ENCODE data around the gene CFAP46. TPM values are rescaled to one million over a fixed set of nuclear protein-coding genes. Genes with fewer than 3 reads are reported as not detected.

The CFAP46 gene
- total RNA-seq, 1 donor from 2014 or later = 3.7 TPM

DNA sequence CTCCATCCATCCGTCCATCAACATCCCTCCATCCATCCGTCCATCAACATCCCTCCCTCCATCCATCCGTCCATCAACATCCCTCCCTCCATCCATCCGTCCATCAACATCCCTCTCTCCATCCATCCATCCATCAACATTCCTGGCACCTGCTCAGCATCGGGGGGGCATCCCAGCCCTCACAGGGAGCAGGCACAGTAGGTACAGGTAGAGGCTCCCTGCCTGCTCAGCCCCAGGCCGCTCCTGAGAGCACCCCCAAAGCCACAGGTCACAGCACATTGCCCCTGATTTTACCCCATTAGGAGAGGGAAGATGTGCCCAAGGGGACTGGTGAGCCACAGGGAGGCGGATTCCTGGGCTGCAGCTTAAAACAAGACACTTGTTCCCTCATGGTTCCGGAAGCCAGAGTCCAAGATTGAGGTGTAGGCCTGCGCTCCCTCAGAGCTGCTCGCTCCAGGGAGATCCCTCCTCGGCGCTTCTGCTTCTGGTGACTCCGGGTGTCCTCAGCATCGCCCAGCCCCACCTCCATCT is 21.1 kb upstream of the CFAP46 start:
- Mint-ChIP-seq H3K27ac (no peak overlapping the region), H3K4me3 (peak overlapping the region; percentile 53), H3K36me3 (ENCODE audit: low read depth) (no peaks in the 10 kb centered on the region), H3K4me1 (peaks cover 20% of the 10 kb centered on the region), H3K27me3 (peaks cover 18% of the 10 kb centered on the region), H3K9me3 (no peaks in the 10 kb centered on the region)
- DNase-seq = no peak
- TF ChIP-seq, protein P1, sequence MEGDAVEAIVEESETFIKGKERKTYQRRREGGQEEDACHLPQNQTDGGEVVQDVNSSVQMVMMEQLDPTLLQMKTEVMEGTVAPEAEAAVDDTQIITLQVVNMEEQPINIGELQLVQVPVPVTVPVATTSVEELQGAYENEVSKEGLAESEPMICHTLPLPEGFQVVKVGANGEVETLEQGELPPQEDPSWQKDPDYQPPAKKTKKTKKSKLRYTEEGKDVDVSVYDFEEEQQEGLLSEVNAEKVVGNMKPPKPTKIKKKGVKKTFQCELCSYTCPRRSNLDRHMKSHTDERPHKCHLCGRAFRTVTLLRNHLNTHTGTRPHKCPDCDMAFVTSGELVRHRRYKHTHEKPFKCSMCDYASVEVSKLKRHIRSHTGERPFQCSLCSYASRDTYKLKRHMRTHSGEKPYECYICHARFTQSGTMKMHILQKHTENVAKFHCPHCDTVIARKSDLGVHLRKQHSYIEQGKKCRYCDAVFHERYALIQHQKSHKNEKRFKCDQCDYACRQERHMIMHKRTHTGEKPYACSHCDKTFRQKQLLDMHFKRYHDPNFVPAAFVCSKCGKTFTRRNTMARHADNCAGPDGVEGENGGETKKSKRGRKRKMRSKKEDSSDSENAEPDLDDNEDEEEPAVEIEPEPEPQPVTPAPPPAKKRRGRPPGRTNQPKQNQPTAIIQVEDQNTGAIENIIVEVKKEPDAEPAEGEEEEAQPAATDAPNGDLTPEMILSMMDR (IDR thresholded peaks at IDR 0.05) = no peak
- POLR2A ChIA-PET = no interaction called here
- ATAC-seq (ENCODE audit: low read depth) = no peak
- intact Hi-C loops (cut with micrococcal nuclease) = no loop called here
- CTCF ChIA-PET = no interaction called here

DNA sequence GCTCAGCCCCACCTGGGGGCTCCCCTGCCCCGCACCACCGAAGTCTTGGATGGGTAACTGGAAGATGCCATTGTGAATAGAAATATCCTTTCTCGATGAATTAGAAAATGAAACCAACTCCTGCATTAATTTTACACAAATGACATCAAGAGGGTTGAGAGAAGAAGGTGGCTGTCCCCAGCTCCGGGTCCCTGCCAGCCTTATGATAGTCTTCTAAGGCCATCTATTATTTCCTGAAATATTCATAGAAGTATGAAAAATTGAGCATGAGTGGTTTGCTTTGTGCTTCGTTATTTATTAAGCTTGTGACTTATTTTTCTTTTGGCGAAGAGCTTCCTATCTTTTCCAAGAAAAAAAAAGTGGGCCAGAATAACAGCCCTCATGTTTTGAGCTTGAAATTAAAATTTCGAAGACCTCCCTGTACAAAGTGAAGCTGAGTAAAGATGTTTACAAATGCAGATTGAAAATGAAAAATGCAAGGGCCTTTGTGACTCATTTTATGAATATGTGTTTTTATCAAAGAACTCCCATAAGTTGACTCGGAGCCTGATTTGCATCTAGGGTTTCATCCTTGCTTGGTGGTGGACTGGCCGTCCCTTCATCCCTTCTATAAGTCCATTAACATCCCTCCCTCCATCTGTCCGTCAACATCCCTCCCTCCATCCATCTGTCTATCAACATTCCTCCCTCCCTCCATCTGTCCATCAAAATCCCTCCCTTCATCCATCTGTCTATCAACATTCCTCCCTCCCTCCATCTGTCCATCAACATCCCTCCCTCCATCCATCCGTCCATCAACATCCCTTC is 20.5 kb upstream of the CFAP46 start:
- DNase-seq = no peak
- ChIA-PET CTCF (no interaction called here), POLR2A (no interaction called here)
- Mint-ChIP-seq H3K4me1 (peaks cover 20% of the 10 kb centered on the region), H3K27me3 (peaks cover 12% of the 10 kb centered on the region), H3K4me3 (peak overlapping the region; percentile 94), H3K36me3 (ENCODE audit: low read depth) (no peaks in the 10 kb centered on the region), H3K27ac (peak overlapping the region; percentile 36), H3K9me3 (no peaks in the 10 kb centered on the region)
- ATAC-seq (ENCODE audit: low read depth) = peak; percentile 31
- TF ChIP-seq, protein P1 (IDR thresholded peaks at IDR 0.05) = no peak
- intact Hi-C loops (cut with micrococcal nuclease) = no loop called here

DNA sequence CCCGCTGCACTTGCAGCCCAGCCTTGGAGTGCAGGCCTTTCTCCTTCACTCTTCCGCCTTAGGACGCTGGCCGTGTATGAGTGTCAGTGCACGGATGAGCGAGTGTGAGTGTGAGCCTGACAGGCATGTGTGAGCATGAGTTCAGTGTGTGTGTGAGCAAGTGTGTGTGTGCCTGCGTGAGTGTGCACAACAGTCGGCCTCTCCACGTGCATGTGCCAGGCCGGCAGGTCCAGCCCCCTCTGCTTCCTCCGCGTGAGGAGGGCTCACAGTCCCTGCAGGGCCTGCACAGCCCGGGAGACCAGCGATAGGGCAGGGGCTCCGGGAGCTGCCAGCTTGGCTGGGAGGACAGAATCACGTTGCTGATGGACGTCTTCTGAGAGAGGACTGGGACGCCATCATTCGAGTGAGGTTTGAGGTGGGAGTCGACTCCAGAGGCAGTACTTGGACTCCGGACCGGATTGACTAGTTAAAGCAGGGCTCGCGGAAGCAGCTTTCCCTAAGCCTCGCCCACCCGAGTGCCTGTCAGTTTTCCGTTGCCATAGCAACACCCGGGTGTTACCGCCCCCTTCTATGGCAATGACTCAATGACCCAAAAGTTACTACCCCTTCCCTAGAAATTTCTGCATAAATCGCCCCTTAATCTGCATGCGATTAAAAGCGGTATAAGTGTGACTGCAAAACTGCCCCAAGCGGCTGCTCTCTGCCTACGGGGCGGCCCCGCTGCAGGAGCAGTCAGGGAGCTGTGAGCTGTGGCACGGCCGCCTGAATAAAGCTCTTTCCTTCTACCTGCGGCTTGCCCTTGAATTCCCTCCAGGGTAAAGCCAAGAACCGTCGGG is 19.6 kb upstream of the CFAP46 start:
- intact Hi-C loops (cut with micrococcal nuclease) = no loop called here
- peaks cover 10% of the 10 kb centered on the region for H3K27me3 Mint-ChIP-seq
- ATAC-seq (ENCODE audit: low read depth) (peak; percentile 81), DNase-seq (peak; percentile 45)
- peak overlapping the region; percentile 94 for H3K4me3 Mint-ChIP-seq
- peak overlapping the region; percentile 36 for H3K27ac Mint-ChIP-seq
- no peaks in the 10 kb centered on the region for H3K9me3 Mint-ChIP-seq
- ChIA-PET POLR2A (no interaction called here), CTCF (no interaction called here)
- no peaks in the 10 kb centered on the region for H3K36me3 Mint-ChIP-seq (ENCODE audit: low read depth)
- TF ChIP-seq, protein P1 (IDR thresholded peaks at IDR 0.05) = no peak
- peaks cover 18% of the 10 kb centered on the region for H3K4me1 Mint-ChIP-seq

DNA sequence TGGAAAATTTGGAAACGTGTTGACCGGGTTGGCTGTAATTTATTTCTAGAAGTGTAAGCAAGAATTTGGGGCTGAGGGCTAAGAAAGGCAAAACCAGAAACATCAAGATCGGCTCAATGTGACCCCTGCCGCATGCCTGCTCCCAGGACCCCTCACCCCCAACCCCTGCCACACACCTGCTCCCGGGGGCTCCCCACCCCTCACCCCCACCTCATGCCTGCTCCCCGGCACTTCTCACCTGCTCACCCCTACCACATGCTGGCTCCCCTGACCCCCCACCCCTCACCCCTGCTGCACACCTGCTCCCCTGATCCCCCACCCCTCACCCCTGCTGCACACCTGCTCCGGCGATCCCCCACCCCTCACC is 19.0 kb upstream of the CFAP46 start:
- no peak overlapping the region for H3K4me3 Mint-ChIP-seq
- ATAC-seq (ENCODE audit: low read depth) (no peak), DNase-seq (no peak)
- intact Hi-C loops (cut with micrococcal nuclease) = no loop called here
- H3K9me3 Mint-ChIP-seq = no peaks in the 10 kb centered on the region
- no peak overlapping the region for H3K27ac Mint-ChIP-seq
- no peaks in the 10 kb centered on the region for H3K36me3 Mint-ChIP-seq (ENCODE audit: low read depth)
- TF ChIP-seq, protein P1 (IDR thresholded peaks at IDR 0.05) = no peak
- peaks cover 10% of the 10 kb centered on the region for H3K27me3 Mint-ChIP-seq
- ChIA-PET POLR2A (no interaction called here), CTCF (no interaction called here)
- peaks cover 18% of the 10 kb centered on the region for H3K4me1 Mint-ChIP-seq
